ENCODE results near the gene LIN7C. TPM values are rescaled to one million over a fixed set of nuclear protein-coding genes. Genes with fewer than 3 reads are reported as not detected.

Gene LIN7C
- total RNA-seq, 3 donors from 2014 or later = 37.8 to 41.2 (median 40.5) TPM

DNA sequence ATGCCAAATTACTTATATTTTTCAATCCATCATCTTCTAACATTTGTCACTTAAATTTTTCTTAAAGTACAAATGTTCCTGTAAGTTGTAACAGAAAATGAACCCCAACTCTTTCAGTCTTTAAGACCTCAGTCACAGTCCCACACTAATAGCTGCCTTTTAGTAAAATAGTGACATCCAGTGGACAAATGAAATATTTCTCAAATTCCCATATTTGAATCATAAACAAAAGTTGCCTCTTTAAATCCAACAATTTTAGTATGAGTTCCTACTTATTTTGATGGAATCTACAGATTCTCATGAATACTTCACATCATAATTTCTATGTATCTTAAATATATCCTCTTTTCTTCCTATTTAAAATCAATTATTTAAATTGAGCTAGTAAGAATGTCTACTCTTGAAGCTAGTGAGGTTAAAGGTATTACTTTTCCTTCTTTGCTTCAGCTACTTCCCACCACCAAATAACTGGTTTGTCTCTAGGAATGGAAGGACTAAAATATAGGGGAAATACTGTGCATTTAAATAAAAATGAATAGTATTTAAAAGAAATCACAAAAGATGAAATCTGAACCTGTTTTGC, 9.2 kb downstream of the LIN7C start:
- Histone ChIP-seq H3K36me3 (ENCODE audit: low read depth) (peaks cover 7% of the 10 kb centered on the region), H3K9me3 (no peaks in the 10 kb centered on the region), H3K4me3 (no peak overlapping the region), H3K4me1 (ENCODE audit: low read depth) (peaks cover 3% of the 10 kb centered on the region)
- TF ChIP-seq, protein P1, sequence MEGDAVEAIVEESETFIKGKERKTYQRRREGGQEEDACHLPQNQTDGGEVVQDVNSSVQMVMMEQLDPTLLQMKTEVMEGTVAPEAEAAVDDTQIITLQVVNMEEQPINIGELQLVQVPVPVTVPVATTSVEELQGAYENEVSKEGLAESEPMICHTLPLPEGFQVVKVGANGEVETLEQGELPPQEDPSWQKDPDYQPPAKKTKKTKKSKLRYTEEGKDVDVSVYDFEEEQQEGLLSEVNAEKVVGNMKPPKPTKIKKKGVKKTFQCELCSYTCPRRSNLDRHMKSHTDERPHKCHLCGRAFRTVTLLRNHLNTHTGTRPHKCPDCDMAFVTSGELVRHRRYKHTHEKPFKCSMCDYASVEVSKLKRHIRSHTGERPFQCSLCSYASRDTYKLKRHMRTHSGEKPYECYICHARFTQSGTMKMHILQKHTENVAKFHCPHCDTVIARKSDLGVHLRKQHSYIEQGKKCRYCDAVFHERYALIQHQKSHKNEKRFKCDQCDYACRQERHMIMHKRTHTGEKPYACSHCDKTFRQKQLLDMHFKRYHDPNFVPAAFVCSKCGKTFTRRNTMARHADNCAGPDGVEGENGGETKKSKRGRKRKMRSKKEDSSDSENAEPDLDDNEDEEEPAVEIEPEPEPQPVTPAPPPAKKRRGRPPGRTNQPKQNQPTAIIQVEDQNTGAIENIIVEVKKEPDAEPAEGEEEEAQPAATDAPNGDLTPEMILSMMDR (IDR thresholded peaks at IDR 0.05) = no peak
- DNase-seq (no peak), ATAC-seq (no peak)
- intact Hi-C loops (cut with DNase I, micrococcal nuclease) = no loop called here

DNA sequence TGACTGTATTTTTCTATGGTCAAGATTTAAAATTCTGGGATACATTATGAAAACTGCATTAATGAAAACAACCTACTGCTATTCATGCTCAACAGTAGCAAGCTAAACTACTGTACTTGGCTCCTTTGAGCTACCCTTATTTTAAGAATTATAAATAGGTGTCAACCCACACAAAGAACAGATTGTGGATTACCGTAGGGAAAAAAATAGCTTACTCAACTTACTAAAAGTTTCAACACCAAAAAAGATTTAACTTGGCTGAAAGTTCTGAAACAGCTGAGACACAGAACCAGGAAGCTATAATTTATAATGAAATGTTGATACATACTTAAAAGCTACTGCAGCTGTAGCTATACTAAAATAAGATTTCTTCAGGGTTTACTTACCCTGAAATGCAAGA, 10.1 kb downstream of the LIN7C start:
- no peaks in the 10 kb centered on the region for H3K9me3 ChIP-seq
- intact Hi-C loops (cut with DNase I, micrococcal nuclease) = no loop called here
- H3K4me3 ChIP-seq = no peak overlapping the region
- ATAC-seq = no peak
- DNase-seq = no peak
- H3K36me3 ChIP-seq (ENCODE audit: low read depth) = peaks cover 7% of the 10 kb centered on the region
- peaks cover 3% of the 10 kb centered on the region for H3K4me1 ChIP-seq (ENCODE audit: low read depth)
- TF ChIP-seq, protein P1 (IDR thresholded peaks at IDR 0.05) = no peak

DNA sequence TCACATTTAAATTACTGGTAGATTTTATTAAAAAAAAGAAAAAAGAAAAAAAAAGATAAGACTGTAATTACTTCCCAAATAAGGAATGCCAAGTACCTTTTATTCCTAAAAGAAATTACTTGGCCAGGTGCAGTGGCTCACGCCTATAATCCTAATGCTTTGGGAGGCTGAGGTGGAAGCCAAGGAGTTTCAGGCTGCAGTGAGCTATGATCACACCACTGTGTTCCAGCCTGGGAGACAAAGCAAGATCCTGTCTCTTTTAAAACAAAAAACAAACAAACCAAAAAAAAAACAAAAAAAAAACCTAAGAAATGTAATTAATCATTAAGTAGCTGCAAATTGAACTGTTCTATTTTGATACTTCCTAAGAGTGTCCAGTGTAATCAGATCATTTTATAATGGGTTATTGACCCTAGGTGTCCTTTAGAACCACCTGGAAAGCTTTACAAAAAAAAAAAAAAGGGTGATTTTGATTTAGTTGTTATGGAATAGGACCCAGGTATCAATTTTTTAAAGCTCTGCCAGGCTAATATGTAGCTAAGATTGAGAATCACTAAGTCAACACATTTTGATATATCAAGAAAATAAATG, 10.8 kb downstream of the LIN7C start:
- DNase-seq = no peak
- TF ChIP-seq, protein P1 (IDR thresholded peaks at IDR 0.05) = no peak
- H3K4me3 ChIP-seq = no peak overlapping the region
- intact Hi-C loops (cut with DNase I, micrococcal nuclease) = no loop called here
- no peak for ATAC-seq
- H3K9me3 ChIP-seq = no peaks in the 10 kb centered on the region
- peaks cover 7% of the 10 kb centered on the region for H3K36me3 ChIP-seq (ENCODE audit: low read depth)
- H3K4me1 ChIP-seq (ENCODE audit: low read depth) = peaks cover 3% of the 10 kb centered on the region

DNA sequence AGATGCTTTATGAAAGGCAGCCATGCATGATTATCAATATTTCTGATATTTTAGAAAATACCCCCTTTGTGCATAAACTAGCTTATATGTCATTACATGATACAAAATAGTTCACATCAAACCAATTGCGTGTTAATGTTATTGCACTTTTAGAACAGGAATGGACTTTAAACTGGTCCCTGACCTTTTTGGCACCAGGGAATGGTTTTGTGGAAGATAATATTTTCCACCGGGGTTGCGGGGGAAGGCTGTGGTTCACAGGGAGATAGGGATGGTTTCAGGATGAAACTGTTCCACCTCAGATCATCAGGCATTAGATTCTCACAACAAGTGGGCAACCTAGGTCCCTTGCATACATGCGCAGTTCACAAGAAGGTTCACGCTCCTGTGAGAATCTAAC, 17.5 kb downstream of the LIN7C start:
- DNase-seq (no peak), ATAC-seq (no peak)
- intact Hi-C loops (cut with DNase I, micrococcal nuclease) = loop anchor here (5.0 to 10.0 kb wide), 2 partner anchors 194 to 307 kb away; no protein-coding TSS in a partner anchor
- Histone ChIP-seq H3K9me3 (no peaks in the 10 kb centered on the region), H3K4me1 (ENCODE audit: low read depth) (no peaks in the 10 kb centered on the region), H3K4me3 (no peak overlapping the region), H3K36me3 (ENCODE audit: low read depth) (no peaks in the 10 kb centered on the region)
- TF ChIP-seq, protein P1 (IDR thresholded peaks at IDR 0.05) = no peak

DNA sequence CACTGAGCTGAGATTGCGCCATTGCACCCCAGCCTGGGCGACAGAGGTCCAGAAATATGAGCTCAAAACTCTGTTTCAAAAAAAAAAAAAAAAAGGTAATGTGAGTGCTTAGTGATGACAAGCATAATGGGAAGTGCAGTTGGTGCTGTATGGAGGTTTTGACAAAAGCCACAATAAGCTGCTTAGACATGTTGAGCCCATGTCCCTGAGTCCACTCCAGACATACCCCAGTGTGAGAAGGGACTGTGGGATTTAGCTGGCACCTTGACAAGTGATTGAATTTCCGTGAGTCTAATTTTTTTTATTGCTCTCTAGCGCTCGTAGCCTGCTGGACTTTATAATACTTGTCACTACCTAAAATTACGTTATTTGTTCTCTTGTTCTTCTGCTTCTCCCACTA, 18.9 kb downstream of the LIN7C start:
- DNase-seq (no peak), ATAC-seq (no peak)
- intact Hi-C loops (cut with DNase I, micrococcal nuclease) = loop anchor here (5.0 to 10.0 kb wide), 2 partner anchors 193 to 305 kb away; no protein-coding TSS in a partner anchor
- H3K4me1 ChIP-seq (ENCODE audit: low read depth) = no peaks in the 10 kb centered on the region
- H3K4me3 ChIP-seq = no peak overlapping the region
- H3K9me3 ChIP-seq = no peaks in the 10 kb centered on the region
- TF ChIP-seq, protein P1 (IDR thresholded peaks at IDR 0.05) = no peak
- no peaks in the 10 kb centered on the region for H3K36me3 ChIP-seq (ENCODE audit: low read depth)
